Endothelial cell of umbilical vein (primary cell): ENCODE data around the gene SCAPER. TPM values are rescaled to one million over a fixed set of nuclear protein-coding genes. Genes with fewer than 3 reads are reported as not detected.

Experiments used
- BruUV-seq: library from RNA; stranded (reverse); fragments of 400-500 nt; replicated peaks from 2 replicates; lab custom pipeline; 2021; lab: Mats Ljungman, UMichigan
- CTCF ChIA-PET: fragments of 300-600, 350-600 bp; sonication (Branson Sonifier 250); formaldehyde crosslinking; loops from one replicate; lab custom pipeline; 2021; ENCODE audit warnings: antibody characterized with exemption, inconsistent platforms; lab: Charles Lee
- POLR2A ChIA-PET: fragments of 300-600, 350-600 bp; sonication (Branson Sonifier 250); formaldehyde crosslinking; loops from one replicate; lab custom pipeline; 2021; ENCODE audit warnings: antibody characterized with exemption, inconsistent platforms; lab: Charles Lee
- DNase-seq: peaks from one replicate; pipeline ENCODE4 v3.0.0-alpha.2; 2011; ENCODE audit warnings: low read depth, low spot score
- FAIRE-seq: peaks from 2 replicates; lab custom pipeline; 2011; peaks lifted over from hg19 to GRCh38; lab: Jason Lieb, UNC
- H2AFZ ChIP-seq: 2 replicates; pipeline ENCODE4 v1.6.0; 2012; ENCODE audit warnings: low read depth, low read length, control low read depth, inconsistent platforms
- H3K27ac ChIP-seq: 2 replicates; pipeline ENCODE4 v1.5.1; 2011; ENCODE audit warnings: low read depth, mild to moderate bottlenecking, control low read depth, low read length, moderate library complexity; ENCODE audit not compliant: insufficient read depth
- H3K27me3 ChIP-seq, 2 experiments: 2 replicates each; pipeline versions ENCODE4 v1.6.0 to v1.6.1; 2011; ENCODE audit warnings: low read length in 2 of 2, mixed read lengths in 1 of 2; ENCODE audit not compliant: control insufficient read depth in 2 of 2, insufficient read depth in 2 of 2
- H3K36me3 ChIP-seq, 2 experiments: 2 replicates in 1 of 2; 3 replicates in 1 of 2; pipeline ENCODE4 v1.5.1; 2011; ENCODE audit warnings: low read length in 2 of 2, mild to moderate bottlenecking in 1 of 2, moderate library complexity in 1 of 2; ENCODE audit not compliant: control insufficient read depth in 2 of 2, insufficient read depth in 2 of 2; ENCODE audit errors: extremely low read depth in 1 of 2
- H3K4me1 ChIP-seq: 3 replicates; pipeline ENCODE4 v1.5.1; 2011; ENCODE audit warnings: mild to moderate bottlenecking, low read length; ENCODE audit not compliant: control insufficient read depth, insufficient read depth; ENCODE audit errors: extremely low read depth
- H3K4me2 ChIP-seq: 2 replicates; pipeline ENCODE4 v1.6.1; 2011; ENCODE audit warnings: low read length, control low read depth, mixed read lengths; ENCODE audit not compliant: insufficient read depth
- H3K4me3 ChIP-seq, 3 experiments: fragments of 200-600 bp in 1 of 3; sonication (generic), shearing (Covaris generic) in 1 of 3; replicated peaks in 1 of 3; 2 replicates each; pipeline ENCODE4 v1.5.1; 2011 to 2016; ENCODE audit warnings: control low read depth in 3 of 3, low read length in 3 of 3, mild to moderate bottlenecking in 2 of 3, inconsistent platforms in 1 of 3, low read depth in 1 of 3, moderate library complexity in 1 of 3; ENCODE audit not compliant: insufficient read depth in 1 of 3
- H3K79me2 ChIP-seq: 2 replicates; pipeline ENCODE4 v1.6.0; 2012; ENCODE audit warnings: low read length, inconsistent platforms; ENCODE audit not compliant: control insufficient read depth, insufficient read depth
- H3K9ac ChIP-seq: replicated peaks from 2 replicates; pipeline ENCODE3; 2011; ENCODE audit warnings: low read length, control low read depth; ENCODE audit not compliant: insufficient read depth; ENCODE audit errors: extremely low read depth
- H3K9me1 ChIP-seq: replicated peaks from 3 replicates; pipeline ENCODE4 v1.6.0; 2011; ENCODE audit warnings: mild to moderate bottlenecking, low read length; ENCODE audit not compliant: control insufficient read depth, insufficient read depth; ENCODE audit errors: extremely low read depth
- H3K9me3 ChIP-seq: replicated peaks from 2 replicates; pipeline ENCODE4 v1.5.1; 2012; ENCODE audit warnings: low read length, inconsistent platforms; ENCODE audit not compliant: control insufficient read depth, insufficient read depth
- H4K20me1 ChIP-seq: replicated peaks from 2 replicates; pipeline ENCODE3; 2011; ENCODE audit warnings: mild to moderate bottlenecking, low read length; ENCODE audit not compliant: control insufficient read depth, insufficient read depth; ENCODE audit errors: extremely low read depth
- CTCF ChIP-seq, 2 donors: IDR thresholded peaks; 1 replicate in 1 of 2; 2 replicates in 1 of 2; pipeline ENCODE4 v1.5.1; 2011; ENCODE audit warnings: low read length in 2 of 2, mild to moderate bottlenecking in 2 of 2, moderate library complexity in 2 of 2, control low read depth in 1 of 2, inconsistent platforms in 1 of 2, low read depth in 1 of 2; ENCODE audit not compliant: insufficient read depth in 1 of 2; ENCODE audit errors: extremely low read depth in 1 of 2
- EZH2 ChIP-seq: IDR thresholded peaks from 2 replicates; pipeline ENCODE4 v1.6.1; 2012; ENCODE audit warnings: borderline replicate concordance, low read depth, mild to moderate bottlenecking, moderate library complexity, low read length, inconsistent platforms; ENCODE audit not compliant: severe bottlenecking
- FOS ChIP-seq: IDR thresholded peaks from 2 replicates; pipeline ENCODE4 v1.6.1; 2011; ENCODE audit warnings: mild to moderate bottlenecking, low read length, moderate library complexity, borderline replicate concordance; ENCODE audit not compliant: insufficient read depth
- GATA2 ChIP-seq: IDR thresholded peaks from 2 replicates; pipeline ENCODE4 v1.7.0; 2011; ENCODE audit warnings: low read depth, mild to moderate bottlenecking, moderate library complexity, mixed read lengths, low read length; ENCODE audit not compliant: insufficient read length, insufficient read depth
- JUN ChIP-seq: IDR thresholded peaks from 2 replicates; pipeline ENCODE4 v1.6.1; 2011; ENCODE audit warnings: borderline replicate concordance, low read depth; ENCODE audit not compliant: insufficient read length, insufficient read depth
- MAX ChIP-seq: IDR thresholded peaks from 2 replicates; pipeline ENCODE4 v1.6.1; 2011; ENCODE audit not compliant: insufficient read depth, insufficient read length
- MYC ChIP-seq: IDR thresholded peaks from one replicate; pipeline ENCODE4 v1.6.1; 2011; ENCODE audit warnings: mild to moderate bottlenecking, low read depth, low read length
- POLR2A ChIP-seq: IDR thresholded peaks from 2 replicates; pipeline ENCODE4 v1.6.1; 2012; ENCODE audit warnings: low read depth, mild to moderate bottlenecking, control low read depth, low read length
- POLR2AphosphoS5 ChIP-seq: IDR thresholded peaks from 2 replicates; pipeline ENCODE4 v1.6.1; 2012; ENCODE audit warnings: low read depth, mild to moderate bottlenecking, control low read depth, low read length, moderate library complexity; ENCODE audit not compliant: insufficient read depth
- dilution Hi-C: fragments of 300-500 bp; cut with MboI; formaldehyde crosslinking; loops from one replicate; pipeline ENCODE4 v1.15.0; 2019; ENCODE audit warnings: low sequenced_read_pairs; ENCODE audit not compliant: extremely low pct_ligation_motif_present
- intact Hi-C: fragments of 100-400 bp; cut with micrococcal nuclease; formaldehyde crosslinking; loops from one replicate; pipeline ENCODE4 v1.10.0; 2022
- polyA plus RNA-seq, 4 experiments: library from polyadenylated mRNA; depleted of rRNA in 3 of 4; stranded (reverse) in 3 of 4; unstranded in 1 of 4; fragments of >200 nt; gene quantifications; 2 replicates each; pipeline versions ENCODE4 v1.2.1 to v1.2.3, GENCODE V29; 2011 to 2012; ENCODE audit warnings: missing spikeins in 1 of 4
- total RNA-seq: library from RNA; stranded (reverse); gene quantifications from 2 replicates; pipeline ENCODE4 v1.2.3, GENCODE V29; 2021

The SCAPER gene
- total and polyA plus RNA-seq, 2 donors (not counting 3 experiments of a cell fraction or from before 2014, with no cell fraction given), result 2.7 to 12.7 TPM

- ChIA-PET POLR2A (no interaction called here), CTCF (interaction anchor here (0.6 to 1.8 kb wide), 3 partner anchors 93 to 469 kb away, joined by 3 to 5 read pairs (median 4); no protein-coding TSS in a partner anchor)
- no peaks in the 10 kb centered on the region for H4K20me1 ChIP-seq
- H3K9me3 ChIP-seq, result no peaks in the 10 kb centered on the region
- dilution Hi-C loops, result no loop called here
- no peak for TF ChIP-seq MYC
- no peaks in the 10 kb centered on the region for H3K4me1 ChIP-seq
- no peak overlapping the region for H3K9ac ChIP-seq
- intact Hi-C loops, result no loop called here
- H3K27ac ChIP-seq, result no peak overlapping the region
- no peak for DNase-seq
- no peaks in the 10 kb centered on the region for H3K36me3 ChIP-seq
- peaks cover 25 to 38% of the 10 kb centered on the region in 2 experiments for H3K27me3 ChIP-seq
- no peak for FAIRE-seq
- no peak overlapping the region for H3K4me3 ChIP-seq
- H3K79me2 ChIP-seq, result no peaks in the 10 kb centered on the region
- BruUV-seq, result no TSS peak
- no peak overlapping the region for H2AFZ ChIP-seq
- H3K9me1 ChIP-seq, result no peaks in the 10 kb centered on the region
- H3K4me2 ChIP-seq, result no peak overlapping the region
These were observed 576.9 kb downstream of the SCAPER start for GRCh38 chr15:76328106-76328696.

- no TSS peak for BruUV-seq
- ChIA-PET POLR2A (no interaction called here), CTCF (interaction anchor here (1.1 to 1.8 kb wide), 3 partner anchors 14 to 142 kb away, joined by 3 to 5 read pairs (median 4); no protein-coding TSS in a partner anchor)
- H3K9ac ChIP-seq, result no peak overlapping the region
- TF ChIP-seq JUN (no peak), POLR2A (no peak), FOS (no peak), GATA2 (no peak), MAX (no peak), CTCF (IDR thresholded peaks at IDR 0.05; ENCODE audit: extremely low read depth in 1 of 2, insufficient read depth in 1 of 2, low read depth in 1 of 2, low read length in 2 of 2) (no peak), MYC (no peak), POLR2AphosphoS5 (no peak), EZH2 (no peak)
- no peak overlapping the region for H2AFZ ChIP-seq
- no peak overlapping the region for H3K27ac ChIP-seq
- no peak for DNase-seq
- H3K4me3 ChIP-seq, result no peak overlapping the region
- no peaks in the 10 kb centered on the region for H3K4me1 ChIP-seq
- FAIRE-seq, result no peak
- no peaks in the 10 kb centered on the region for H3K36me3 ChIP-seq
- H3K4me2 ChIP-seq, result no peak overlapping the region
- H3K9me3 ChIP-seq, result no peaks in the 10 kb centered on the region
- no peaks in the 10 kb centered on the region for H3K79me2 ChIP-seq
- dilution Hi-C loops, result no loop called here
- H3K9me1 ChIP-seq, result no peaks in the 10 kb centered on the region
- H3K27me3 ChIP-seq, result peaks cover 23 to 38% of the 10 kb centered on the region in 2 experiments
- intact Hi-C loops, result no loop called here
- H4K20me1 ChIP-seq, result no peaks in the 10 kb centered on the region
These were observed 577.7 kb downstream of the SCAPER start for GRCh38 chr15:76327191-76328105.
